ENCODE measurements around the gene RUVBL2.

Gene RUVBL2

GRCh38 chr19:48993175-48994034, at the start of gene RUVBL2, which contains the start of gene GYS1:
Gene RUVBL2 (plus strand): TSS chr19:48993887. CDS start chr19:48993912, 25 bp downstream.
Gene GYS1 (minus strand): TSS chr19:48993309. CDS start chr19:48993112, 197 bp downstream.
- no peak for TF ChIP-seq REST (IDR thresholded peaks at IDR 0.05; ENCODE audit: low read depth)
- TF ChIP-seq TAF1 (IDR thresholded peaks at IDR 0.05; ENCODE audit: low read depth) = peak; percentile 85
- TF ChIP-seq CREB1 (IDR thresholded peaks at IDR 0.05; ENCODE audit: low read depth) = peak; percentile 50; the same call in 1 of the 2 replicates
- peak; percentile 83 for TF ChIP-seq CEBPB (IDR thresholded peaks at IDR 0.05)
- peak; percentile 10; the same call in 1 of the 2 replicates for TF ChIP-seq RAD21 (IDR thresholded peaks at IDR 0.05; ENCODE audit: low read depth)
- TF ChIP-seq TCF12 (IDR thresholded peaks at IDR 0.05; ENCODE audit: low read depth) = no peak
- no peak for TF ChIP-seq EP300 (IDR thresholded peaks at IDR 0.05; ENCODE audit: borderline replicate concordance)
- peak; percentile 91 for TF ChIP-seq YY1 (IDR thresholded peaks at IDR 0.05; ENCODE audit: low read depth)
- peak; percentile 82 for TF ChIP-seq MAX (IDR thresholded peaks at IDR 0.05)
- peak; percentile 86 for TF ChIP-seq ZBTB7A (IDR thresholded peaks at IDR 0.05; ENCODE audit: low read depth)
- TF ChIP-seq EGR1 (IDR thresholded peaks at IDR 0.05) = peak; percentile 34; the same call in 1 of the 2 replicates

- TF ChIP-seq EGR1 (IDR thresholded peaks at IDR 0.05) = no peak
- TF ChIP-seq TAF1 (IDR thresholded peaks at IDR 0.05; ENCODE audit: low read depth) = no peak
- no peak for TF ChIP-seq CREB1 (IDR thresholded peaks at IDR 0.05; ENCODE audit: low read depth)
- no peak for TF ChIP-seq TCF12 (IDR thresholded peaks at IDR 0.05; ENCODE audit: low read depth)
- no peak for TF ChIP-seq USF1 (IDR thresholded peaks at IDR 0.05)
- TF ChIP-seq TEAD4 (IDR thresholded peaks at IDR 0.05) = no peak
- TF ChIP-seq REST (IDR thresholded peaks at IDR 0.05; ENCODE audit: low read depth) = no peak
- TF ChIP-seq RAD21 (IDR thresholded peaks at IDR 0.05; ENCODE audit: low read depth) = no peak
- no peak for TF ChIP-seq YY1 (IDR thresholded peaks at IDR 0.05; ENCODE audit: low read depth)
These were observed 48.3 kb upstream of the RUVBL2 start for GRCh38 chr19:48945415-48945814.

- TF ChIP-seq ZBTB7A (IDR thresholded peaks at IDR 0.05; ENCODE audit: low read depth) (no peak), TEAD4 (IDR thresholded peaks at IDR 0.05) (no peak), FOXM1 (IDR thresholded peaks at IDR 0.05; ENCODE audit: borderline replicate concordance, low read depth) (no peak), RAD21 (IDR thresholded peaks at IDR 0.05; ENCODE audit: low read depth) (no peak), EP300 (IDR thresholded peaks at IDR 0.05; ENCODE audit: borderline replicate concordance) (no peak), USF1 (IDR thresholded peaks at IDR 0.05) (no peak), NFIC (IDR thresholded peaks at IDR 0.05) (no peak), MAX (IDR thresholded peaks at IDR 0.05) (no peak), EGR1 (IDR thresholded peaks at IDR 0.05) (no peak), CREB1 (IDR thresholded peaks at IDR 0.05; ENCODE audit: low read depth) (no peak), TCF12 (IDR thresholded peaks at IDR 0.05; ENCODE audit: low read depth) (no peak), REST (IDR thresholded peaks at IDR 0.05; ENCODE audit: low read depth) (no peak), YY1 (IDR thresholded peaks at IDR 0.05; ENCODE audit: low read depth) (no peak), CEBPB (IDR thresholded peaks at IDR 0.05) (no peak), TAF1 (IDR thresholded peaks at IDR 0.05; ENCODE audit: low read depth) (no peak)
These were observed 47.9 kb upstream of the RUVBL2 start for GRCh38 chr19:48945817-48946216.

Measured in Ishikawa (cell line).